GM12864 (cell line): ENCODE measurements around the gene IRF2.
"Not testable (repeated sequence)": the region's sequence is repeated elsewhere in the genome, so short reads cannot be mapped to it uniquely, and the experiment has no call there.

ENCODE experiments used
- DNase-seq: peaks from one replicate; pipeline ENCODE4 v3.0.0-alpha.2; 2011; ENCODE audit warnings: low read depth
- H3K4me3 ChIP-seq: 2 replicates; pipeline ENCODE4 v1.5.1; 2011; ENCODE audit warnings: mild to moderate bottlenecking, low read depth, low read length, control low read depth
- CTCF ChIP-seq: IDR thresholded peaks from 2 replicates; pipeline ENCODE4 v1.5.1; 2011; ENCODE audit warnings: low read depth, mild to moderate bottlenecking, moderate library complexity, low read length, control low read depth, inconsistent platforms; ENCODE audit errors: missing control alignments

The IRF2 gene

GRCh38 chr4:184376923-184377322, 97.4 kb downstream of the IRF2 start:
- TF ChIP-seq CTCF: no peak
- no peak overlapping the region for H3K4me3 ChIP-seq
- no peak for DNase-seq

- H3K4me3 ChIP-seq: no peak overlapping the region
- TF ChIP-seq CTCF: no peak
- DNase-seq: no peak
Measured at GRCh38 chr4:184376126-184376838, 98.1 kb downstream of the IRF2 start.

GRCh38 chr4:184375623-184376022, 98.7 kb downstream of the IRF2 start:
- H3K4me3 ChIP-seq, DNase-seq: not testable (repeated sequence)

- TF ChIP-seq CTCF: no peak
- DNase-seq: no peak
- H3K4me3 ChIP-seq: no peak overlapping the region
Measured at GRCh38 chr4:184375027-184375426, 99.3 kb downstream of the IRF2 start.

GRCh38 chr4:184373886-184374405, 100.4 kb downstream of the IRF2 start:
- no peak overlapping the region for H3K4me3 ChIP-seq
- no peak for DNase-seq
- no peak for TF ChIP-seq CTCF

- no peak for TF ChIP-seq CTCF
- H3K4me3 ChIP-seq: no peak overlapping the region
- DNase-seq: no peak
Measured at GRCh38 chr4:184371390-184371787, 103.0 kb downstream of the IRF2 start.

GRCh38 chr4:184370711-184371389, 103.5 kb downstream of the IRF2 start:
- DNase-seq: no peak
- no peak overlapping the region for H3K4me3 ChIP-seq
- no peak for TF ChIP-seq CTCF
